Lower lobe of right lung (tissue), 2 donors: ENCODE measurements around the gene C3orf80. TPM values are rescaled to one million over a fixed set of nuclear protein-coding genes. Genes with fewer than 3 reads are reported as not detected.

Experiments used
- ATAC-seq, 2 donors: fragments of 200-7000 bp; cut with Tn5 transposase; one replicate each; pipeline ENCODE4 v1.9.1; 2020 to 2022; ENCODE audit warnings: mild to moderate bottlenecking in 2 of 2, moderate library complexity in 2 of 2
- DNase-seq: peaks from one replicate; pipeline ENCODE4 v3.0.0-alpha.2; 2020
- H3K27ac ChIP-seq: fragments of 200-600 bp; one replicate; pipeline ENCODE4 v1.8.0; 2022
- H3K27me3 ChIP-seq: fragments of 200-600 bp; one replicate; pipeline ENCODE4 v1.8.0; 2022; ENCODE audit warnings: low read depth
- H3K36me3 ChIP-seq: fragments of 200-600 bp; one replicate; pipeline ENCODE4 v1.8.0; 2022; ENCODE audit warnings: mild to moderate bottlenecking
- H3K4me1 ChIP-seq: fragments of 200-600 bp; one replicate; pipeline ENCODE4 v1.8.0; 2022
- H3K4me3 ChIP-seq: fragments of 200-600 bp; one replicate; pipeline ENCODE4 v1.8.0; 2022; ENCODE audit warnings: mild to moderate bottlenecking
- H3K9me3 ChIP-seq: fragments of 200-600 bp; one replicate; pipeline ENCODE4 v1.8.0; 2022
- intact Hi-C: fragments of 100-400 bp; cut with DNase I; formaldehyde crosslinking; loops from one replicate; pipeline ENCODE4 v1.11.0; 2022
- total RNA-seq: library from RNA; stranded (reverse); fragmentation: NEBNext Ultra II Directional; extraction: Animal tissue kit (Norgen Biotek cat#: 25700); gene quantifications from one replicate; pipeline ENCODE4 v1.2.1, GENCODE V29; 2021
- TF ChIP-seq, protein P1 (sequence below): fragments of 200-600 bp; IDR thresholded peaks from one replicate; pipeline ENCODE4 v1.8.0; 2022; ENCODE audit warnings: antibody characterized with exemption, mild to moderate bottlenecking
- donor health status: DM: no; HTN: yes; CAD: no; lungs with severe emphysema.

Gene C3orf80
- total RNA-seq, 1 donor from 2014 or later: 1.2 TPM

DNA sequence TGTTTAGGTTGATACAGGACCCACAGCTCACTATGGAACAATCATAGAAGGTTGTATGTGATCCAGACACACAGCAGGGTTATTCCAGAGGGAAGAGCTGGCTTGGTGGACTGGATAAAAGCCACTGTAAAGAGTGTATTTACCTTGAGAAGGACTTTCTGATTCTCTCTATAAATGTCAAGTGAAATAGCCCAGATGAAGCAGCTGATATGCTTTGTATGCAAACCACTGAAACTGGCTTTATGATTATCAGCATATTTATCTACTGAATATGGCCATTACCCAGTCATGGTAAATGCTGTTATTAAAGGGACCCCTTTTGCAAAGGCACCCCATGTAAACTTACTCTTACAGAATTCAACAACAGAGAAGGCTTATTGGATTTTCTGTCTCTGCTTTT is 28.1 kb downstream of the C3orf80 start:
- Histone ChIP-seq H3K36me3 (no peaks in the 10 kb centered on the region), H3K4me3 (no peak overlapping the region), H3K27me3 (no peaks in the 10 kb centered on the region), H3K4me1 (no peaks in the 10 kb centered on the region), H3K9me3 (no peaks in the 10 kb centered on the region), H3K27ac (no peak overlapping the region)
- DNase-seq (no peak), ATAC-seq (no peak)
- TF ChIP-seq, protein P1, sequence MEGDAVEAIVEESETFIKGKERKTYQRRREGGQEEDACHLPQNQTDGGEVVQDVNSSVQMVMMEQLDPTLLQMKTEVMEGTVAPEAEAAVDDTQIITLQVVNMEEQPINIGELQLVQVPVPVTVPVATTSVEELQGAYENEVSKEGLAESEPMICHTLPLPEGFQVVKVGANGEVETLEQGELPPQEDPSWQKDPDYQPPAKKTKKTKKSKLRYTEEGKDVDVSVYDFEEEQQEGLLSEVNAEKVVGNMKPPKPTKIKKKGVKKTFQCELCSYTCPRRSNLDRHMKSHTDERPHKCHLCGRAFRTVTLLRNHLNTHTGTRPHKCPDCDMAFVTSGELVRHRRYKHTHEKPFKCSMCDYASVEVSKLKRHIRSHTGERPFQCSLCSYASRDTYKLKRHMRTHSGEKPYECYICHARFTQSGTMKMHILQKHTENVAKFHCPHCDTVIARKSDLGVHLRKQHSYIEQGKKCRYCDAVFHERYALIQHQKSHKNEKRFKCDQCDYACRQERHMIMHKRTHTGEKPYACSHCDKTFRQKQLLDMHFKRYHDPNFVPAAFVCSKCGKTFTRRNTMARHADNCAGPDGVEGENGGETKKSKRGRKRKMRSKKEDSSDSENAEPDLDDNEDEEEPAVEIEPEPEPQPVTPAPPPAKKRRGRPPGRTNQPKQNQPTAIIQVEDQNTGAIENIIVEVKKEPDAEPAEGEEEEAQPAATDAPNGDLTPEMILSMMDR: no peak
- intact Hi-C loops: no loop called here

DNA sequence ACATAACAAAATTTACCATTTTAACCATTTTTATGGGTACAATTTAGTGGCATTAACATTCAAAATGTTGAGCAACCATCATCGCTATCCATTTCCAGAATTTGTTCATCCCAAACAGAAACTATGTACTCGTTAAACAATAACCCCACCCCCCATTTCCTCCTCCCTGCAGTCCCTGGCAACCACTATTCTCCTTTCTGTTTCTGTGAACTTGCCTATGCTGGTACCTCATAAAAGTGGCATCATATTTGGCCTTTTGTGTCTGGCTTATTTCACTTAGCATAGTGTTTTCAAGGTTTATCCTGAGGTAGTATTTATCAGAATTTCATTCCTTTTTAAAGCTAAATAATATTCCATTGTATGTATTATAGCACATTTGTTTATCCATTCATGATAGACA is 32.4 kb downstream of the C3orf80 start:
- DNase-seq: no peak
- no peak overlapping the region for H3K27ac ChIP-seq
- H3K4me1 ChIP-seq: peaks cover 5% of the 10 kb centered on the region
- no peak overlapping the region for H3K4me3 ChIP-seq
- no peaks in the 10 kb centered on the region for H3K9me3 ChIP-seq
- no peaks in the 10 kb centered on the region for H3K36me3 ChIP-seq
- H3K27me3 ChIP-seq: no peaks in the 10 kb centered on the region
- intact Hi-C loops: no loop called here
- no peak for ATAC-seq
- TF ChIP-seq, protein P1: no peak

DNA sequence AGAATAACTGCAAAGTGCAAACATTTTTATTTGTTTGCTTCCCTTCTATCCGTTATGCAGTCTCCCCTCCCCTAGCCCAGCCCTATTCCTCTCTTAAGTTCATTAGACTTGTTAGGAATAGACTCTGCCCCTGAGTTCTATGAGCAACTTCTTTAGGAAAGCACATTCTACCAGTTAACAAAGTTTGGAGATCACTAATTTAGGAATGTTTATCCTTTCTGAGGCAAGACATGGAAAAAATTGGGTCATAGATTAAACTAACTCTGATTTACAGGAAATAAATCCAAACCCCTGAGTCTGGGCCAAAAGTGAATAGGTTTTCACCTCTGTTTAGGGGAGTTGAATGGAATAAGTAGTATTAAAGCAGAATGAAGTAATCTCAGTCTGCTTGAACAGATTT is 34.4 kb downstream of the C3orf80 start:
- Histone ChIP-seq H3K9me3 (no peaks in the 10 kb centered on the region), H3K4me3 (no peak overlapping the region), H3K4me1 (peaks cover 5% of the 10 kb centered on the region), H3K27ac (no peak overlapping the region), H3K27me3 (no peaks in the 10 kb centered on the region), H3K36me3 (no peaks in the 10 kb centered on the region)
- ATAC-seq (no peak), DNase-seq (no peak)
- TF ChIP-seq, protein P1: no peak
- intact Hi-C loops: no loop called here

DNA sequence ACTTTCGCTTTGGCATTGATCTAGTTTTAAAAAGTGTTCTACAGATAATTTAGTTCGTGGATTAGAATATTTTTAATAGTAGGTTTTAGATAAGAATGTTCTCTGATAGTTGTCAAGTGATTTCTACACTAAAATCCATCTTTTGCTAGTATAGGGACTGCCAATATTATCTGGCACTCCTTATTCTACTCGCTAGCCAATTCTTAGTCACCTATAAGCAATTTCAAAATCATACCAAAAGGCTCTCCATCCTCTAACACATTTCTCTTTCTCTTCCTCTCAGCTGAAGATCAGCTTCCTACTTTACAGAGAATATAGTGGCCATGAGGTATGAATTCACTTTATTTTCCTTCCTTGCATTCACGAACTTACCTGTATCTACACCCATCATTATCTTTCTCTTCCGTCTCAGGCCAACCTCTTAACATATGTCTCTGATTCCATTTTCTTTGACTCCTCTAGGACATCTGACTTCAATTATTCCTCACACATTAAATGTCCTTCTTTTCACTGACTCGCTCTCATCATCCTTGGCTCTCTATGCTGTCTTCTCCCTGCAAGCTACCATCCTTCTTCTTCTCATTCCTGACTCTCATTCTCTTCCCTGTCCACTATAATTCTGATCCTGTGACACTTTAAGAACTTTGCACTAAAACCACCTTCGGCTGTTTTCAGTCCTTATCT is 35.5 kb downstream of the C3orf80 start:
- TF ChIP-seq, protein P1: no peak
- no peak for ATAC-seq

DNA sequence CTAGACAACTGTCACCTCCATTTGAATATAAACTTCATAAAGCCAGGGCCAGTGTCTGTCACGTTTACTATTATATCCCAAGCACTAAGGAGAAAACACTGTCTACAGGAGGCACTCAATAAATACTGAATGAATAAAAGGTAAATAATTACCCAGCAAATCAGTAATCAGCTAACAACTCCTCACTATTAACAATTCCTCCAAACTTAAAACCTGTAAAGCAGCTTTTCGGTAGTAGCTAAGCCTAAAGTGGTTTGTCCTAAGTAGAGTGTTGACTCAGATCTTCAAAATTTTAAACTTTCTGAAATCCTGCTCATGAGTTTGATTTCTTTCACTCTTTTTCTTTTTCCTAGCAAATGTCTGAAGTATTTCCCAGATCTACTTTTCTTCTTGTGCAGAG is 39.9 kb downstream of the C3orf80 start:
- TF ChIP-seq, protein P1: no peak
- Histone ChIP-seq H3K9me3 (no peaks in the 10 kb centered on the region), H3K4me3 (no peak overlapping the region), H3K27ac (no peak overlapping the region), H3K36me3 (no peaks in the 10 kb centered on the region), H3K4me1 (no peaks in the 10 kb centered on the region), H3K27me3 (no peaks in the 10 kb centered on the region)
- intact Hi-C loops: no loop called here
- DNase-seq (no peak), ATAC-seq (peak; percentile 75 to 88)

More for the DNA sequence above, 35.5 kb downstream of the C3orf80 start:
- DNase-seq: no peak
- H3K36me3 ChIP-seq: no peaks in the 10 kb centered on the region
- H3K4me3 ChIP-seq: peak overlapping the region; percentile 9
- H3K4me1 ChIP-seq: peaks cover 5% of the 10 kb centered on the region
- intact Hi-C loops: no loop called here
- H3K27ac ChIP-seq: no peak overlapping the region
- no peaks in the 10 kb centered on the region for H3K9me3 ChIP-seq
- H3K27me3 ChIP-seq: no peaks in the 10 kb centered on the region

Other genes starting within 250 kb of the C3orf80 start
- 2.9 TPM for gene IL12A, start 236.6 kb upstream of the C3orf80 start, total RNA-seq
- 37.7 TPM for gene IFT80, start 173.8 kb downstream of the C3orf80 start, total RNA-seq
- 57.6 TPM for gene SMC4, start 174.2 kb downstream of the C3orf80 start, total RNA-seq
- gene TRIM59, start 224.4 kb downstream of the C3orf80 start, total RNA-seq: 4.4 TPM